Calu3 (cell line): ENCODE results near the gene SAMSN1. TPM values are rescaled to one million over a fixed set of nuclear protein-coding genes. Genes with fewer than 3 reads are reported as not detected.

Experiments
- BruUV-seq: library from RNA; stranded (reverse); fragments of 400-500 nt; replicated peaks from 2 replicates; lab custom pipeline; 2021; lab: Mats Ljungman, UMichigan
- CTCF ChIA-PET: fragments of 300-600 bp; sonication (Branson Sonifier 250); formaldehyde crosslinking; loops from one replicate; lab custom pipeline; 2022; ENCODE audit warnings: antibody characterized with exemption; lab: Charles Lee
- DNase-seq: peaks from one replicate; pipeline ENCODE4 v3.0.0; 2022
- H3K27ac Mint-ChIP-seq: one replicate; pipeline ENCODE4 v1.8.0; 2022; ENCODE audit warnings: mixed read lengths; ENCODE audit not compliant: unreplicated experiment
- H3K27me3 Mint-ChIP-seq: one replicate; pipeline ENCODE4 v1.8.0; 2022; ENCODE audit warnings: mixed read lengths; ENCODE audit not compliant: unreplicated experiment
- H3K36me3 Mint-ChIP-seq: one replicate; pipeline ENCODE4 v1.8.0; 2022; ENCODE audit warnings: mild to moderate bottlenecking, moderate library complexity, mixed read lengths; ENCODE audit not compliant: insufficient read depth, unreplicated experiment
- H3K4me1 Mint-ChIP-seq: one replicate; pipeline ENCODE4 v1.8.0; 2022; ENCODE audit warnings: mild to moderate bottlenecking, low read depth, mixed read lengths; ENCODE audit not compliant: unreplicated experiment
- H3K4me3 Mint-ChIP-seq: one replicate; pipeline ENCODE4 v1.8.0; 2022; ENCODE audit warnings: mild to moderate bottlenecking, low read depth, moderate library complexity, mixed read lengths; ENCODE audit not compliant: unreplicated experiment
- H3K9me3 Mint-ChIP-seq: one replicate; pipeline ENCODE4 v1.8.0; 2022; ENCODE audit warnings: low read depth, mixed read lengths; ENCODE audit not compliant: unreplicated experiment
- intact Hi-C: fragments of 100-400 bp; cut with micrococcal nuclease; formaldehyde crosslinking; loops from one replicate; pipeline ENCODE4 v1.10.0; 2022; ENCODE audit not compliant: unreplicated experiment
- total RNA-seq: library from RNA; stranded (reverse); gene quantifications from 2 replicates; pipeline ENCODE4 v1.2.3, GENCODE V29; 2022
- TF ChIP-seq, protein P1 (sequence below): fragments of 200-600 bp; IDR thresholded peaks from one replicate; pipeline ENCODE4 v1.8.0; 2022; ENCODE audit warnings: antibody characterized with exemption; ENCODE audit not compliant: unreplicated experiment

The SAMSN1 gene
- total RNA-seq, 1 experiment from 2014 or later, result 1.5 TPM

DNA sequence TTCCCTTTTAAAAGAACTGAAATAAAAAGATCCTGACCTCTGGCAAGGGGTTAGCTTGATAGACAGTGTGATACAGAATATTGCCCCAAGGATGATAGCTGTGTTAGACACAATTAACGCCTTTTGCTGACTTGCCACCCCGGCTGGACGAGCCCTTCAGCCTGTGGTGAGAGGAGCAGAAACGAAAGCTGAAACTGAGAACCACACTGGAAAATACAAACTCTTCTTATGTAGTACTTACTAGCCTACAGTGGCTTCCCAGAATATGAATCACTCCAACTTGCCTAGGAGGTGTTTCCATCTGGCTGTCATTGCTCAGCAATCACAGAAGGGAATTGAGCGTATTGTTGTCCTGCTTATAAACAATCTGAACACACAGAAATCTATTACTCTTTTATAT lies 22.9 kb downstream of the SAMSN1 start:
- DNase-seq, result no peak
- no TSS peak for BruUV-seq
- H3K4me3 Mint-ChIP-seq, result no peak overlapping the region
- CTCF ChIA-PET, result no interaction called here
- no peaks in the 10 kb centered on the region for H3K36me3 Mint-ChIP-seq
- no peaks in the 10 kb centered on the region for H3K27me3 Mint-ChIP-seq
- no peaks in the 10 kb centered on the region for H3K9me3 Mint-ChIP-seq
- intact Hi-C loops, result no loop called here
- H3K4me1 Mint-ChIP-seq, result no peaks in the 10 kb centered on the region
- no peak overlapping the region for H3K27ac Mint-ChIP-seq
- TF ChIP-seq, protein P1, sequence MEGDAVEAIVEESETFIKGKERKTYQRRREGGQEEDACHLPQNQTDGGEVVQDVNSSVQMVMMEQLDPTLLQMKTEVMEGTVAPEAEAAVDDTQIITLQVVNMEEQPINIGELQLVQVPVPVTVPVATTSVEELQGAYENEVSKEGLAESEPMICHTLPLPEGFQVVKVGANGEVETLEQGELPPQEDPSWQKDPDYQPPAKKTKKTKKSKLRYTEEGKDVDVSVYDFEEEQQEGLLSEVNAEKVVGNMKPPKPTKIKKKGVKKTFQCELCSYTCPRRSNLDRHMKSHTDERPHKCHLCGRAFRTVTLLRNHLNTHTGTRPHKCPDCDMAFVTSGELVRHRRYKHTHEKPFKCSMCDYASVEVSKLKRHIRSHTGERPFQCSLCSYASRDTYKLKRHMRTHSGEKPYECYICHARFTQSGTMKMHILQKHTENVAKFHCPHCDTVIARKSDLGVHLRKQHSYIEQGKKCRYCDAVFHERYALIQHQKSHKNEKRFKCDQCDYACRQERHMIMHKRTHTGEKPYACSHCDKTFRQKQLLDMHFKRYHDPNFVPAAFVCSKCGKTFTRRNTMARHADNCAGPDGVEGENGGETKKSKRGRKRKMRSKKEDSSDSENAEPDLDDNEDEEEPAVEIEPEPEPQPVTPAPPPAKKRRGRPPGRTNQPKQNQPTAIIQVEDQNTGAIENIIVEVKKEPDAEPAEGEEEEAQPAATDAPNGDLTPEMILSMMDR, result no peak

DNA sequence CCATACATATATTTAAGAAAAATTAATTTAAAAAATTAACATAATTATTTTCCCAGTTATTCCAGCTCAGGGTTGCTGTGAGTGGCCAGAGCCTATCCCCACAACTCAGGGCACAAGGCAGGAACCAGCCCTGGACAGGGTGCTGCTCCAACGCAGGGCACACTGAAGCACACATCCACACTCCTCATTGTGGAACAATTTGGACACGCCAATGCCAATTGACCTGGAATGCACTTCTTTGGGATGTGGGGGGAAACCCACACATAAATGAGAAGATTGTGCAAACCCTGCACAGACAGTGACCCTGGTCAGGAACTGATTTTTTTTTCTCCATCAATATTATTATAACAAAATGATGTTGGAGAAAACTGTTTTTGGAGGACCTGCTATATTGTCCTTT lies 23.4 kb downstream of the SAMSN1 start:
- TF ChIP-seq, protein P1, result no peak
- Mint-ChIP-seq H3K27me3 (no peaks in the 10 kb centered on the region), H3K27ac (no peak overlapping the region), H3K9me3 (no peaks in the 10 kb centered on the region), H3K4me3 (no peak overlapping the region), H3K36me3 (no peaks in the 10 kb centered on the region), H3K4me1 (no peaks in the 10 kb centered on the region)
- BruUV-seq, result no TSS peak
- no peak for DNase-seq
- intact Hi-C loops, result no loop called here
- CTCF ChIA-PET, result no interaction called here

DNA sequence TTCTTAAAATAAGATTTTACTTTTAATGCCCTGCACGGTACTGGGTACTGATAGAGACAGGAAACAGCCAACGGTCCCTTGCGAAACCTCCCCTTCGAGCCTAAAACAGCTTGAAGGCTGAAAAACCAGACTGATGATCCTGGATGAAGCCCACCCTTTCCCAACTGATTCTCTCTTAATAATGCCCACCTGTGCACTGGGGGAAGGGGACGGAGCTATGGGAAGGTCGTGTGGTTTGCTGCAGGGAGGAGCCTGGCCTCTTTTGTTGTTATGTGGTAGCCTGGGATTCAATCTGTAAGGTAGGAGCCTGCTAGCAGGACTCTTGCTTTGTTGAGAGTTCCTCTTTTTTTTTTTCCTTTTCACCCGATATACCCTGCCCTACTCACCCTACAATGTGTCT lies 25.6 kb downstream of the SAMSN1 start:
- Mint-ChIP-seq H3K9me3 (no peaks in the 10 kb centered on the region), H3K4me3 (no peak overlapping the region), H3K27me3 (no peaks in the 10 kb centered on the region), H3K4me1 (no peaks in the 10 kb centered on the region), H3K27ac (no peak overlapping the region), H3K36me3 (no peaks in the 10 kb centered on the region)
- CTCF ChIA-PET, result no interaction called here
- intact Hi-C loops, result no loop called here
- TF ChIP-seq, protein P1, result no peak
- no peak for DNase-seq
- BruUV-seq, result no TSS peak

DNA sequence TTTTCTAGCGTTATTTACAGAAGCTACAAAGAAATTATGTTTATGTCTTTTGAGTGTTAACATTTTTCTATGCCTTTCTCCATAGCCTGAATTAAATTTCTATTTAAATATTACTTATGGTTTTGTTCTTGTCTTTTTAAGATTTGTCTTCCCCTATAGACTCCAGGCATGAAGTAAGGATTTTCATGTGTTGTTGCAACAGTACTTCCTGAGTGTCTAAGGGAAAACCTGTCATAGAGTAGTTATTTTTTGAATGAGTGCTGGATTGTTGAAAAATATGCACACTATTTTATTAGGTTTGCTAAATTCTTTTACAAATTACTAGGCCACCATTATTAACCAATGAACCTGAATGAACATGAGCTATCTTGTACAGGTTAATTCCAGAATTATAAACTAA lies 27.1 kb downstream of the SAMSN1 start:
- H3K36me3 Mint-ChIP-seq, result no peaks in the 10 kb centered on the region

More for the DNA sequence above, 27.1 kb downstream of the SAMSN1 start:
- Mint-ChIP-seq H3K27ac (no peak overlapping the region), H3K4me3 (no peak overlapping the region), H3K9me3 (no peaks in the 10 kb centered on the region), H3K27me3 (no peaks in the 10 kb centered on the region), H3K4me1 (no peaks in the 10 kb centered on the region)
- TF ChIP-seq, protein P1, result no peak
- BruUV-seq, result no TSS peak
- DNase-seq, result no peak
- intact Hi-C loops, result no loop called here
- CTCF ChIA-PET, result no interaction called here
